HCT116 (cell line): Measurements from ENCODE around the gene TMEM106C. TPM values are rescaled to one million over a fixed set of nuclear protein-coding genes. Genes with fewer than 3 reads are reported as not detected.

ENCODE experiments used
- ATAC-seq: fragments of 200-7000 bp; cut with Tn5 transposase; 2 replicates; pipeline ENCODE4 v1.9.1; 2020; ENCODE audit warnings: mild to moderate bottlenecking, moderate library complexity
- BruUV-seq: library from RNA; stranded (reverse); fragments of 400-500 nt; replicated peaks from 2 replicates; lab custom pipeline; 2021; lab: Mats Ljungman, UMichigan
- CTCF ChIA-PET: fragments of 300-600 bp; sonication (Branson Sonifier 250); formaldehyde crosslinking; loops from one replicate; lab custom pipeline; 2021; ENCODE audit warnings: antibody characterized with exemption; lab: Charles Lee
- POLR2A ChIA-PET: fragments of 300-600, 350-600 bp; sonication (Branson Sonifier 250); formaldehyde crosslinking; loops from one replicate; lab custom pipeline; 2021; ENCODE audit warnings: antibody characterized with exemption; lab: Charles Lee
- RAD21 ChIA-PET, 2 experiments: fragments of 300-600 bp; sonication (Branson Sonifier 250); formaldehyde crosslinking; loops; one replicate each; lab custom pipeline; 2023; ENCODE audit warnings: low total read pairs in 2 of 2; ENCODE audit not compliant: uncharacterized antibody in 2 of 2, unreplicated experiment in 2 of 2, low non-redundant PET in 1 of 2; lab: Charles Lee
- DNase-seq: peaks from one replicate; pipeline ENCODE4 v3.0.0-alpha.2; 2010; ENCODE audit warnings: low read depth, low spot score
- H2AFZ ChIP-seq: fragments of 200-600 bp; shearing (Covaris generic), sonication (generic); 2 replicates; pipeline ENCODE4 v1.6.1; 2017; ENCODE audit warnings: low read depth, mixed run types, mixed read lengths, antibody characterized with exemption, low read length; ENCODE audit not compliant: poor library complexity, severe bottlenecking
- H3K27ac ChIP-seq: 2 replicates; pipeline ENCODE4 v1.5.1; 2012; ENCODE audit warnings: low read depth, low read length
- H3K27me3 ChIP-seq: fragments of 200-600 bp; sonication (generic); 2 replicates; pipeline ENCODE4 v1.6.1; 2016; ENCODE audit warnings: mixed run types, low read length, mixed read lengths; ENCODE audit not compliant: insufficient read depth
- H3K36me3 ChIP-seq, 2 experiments: fragments of 200-500 bp in 1 of 2; fragments of 200-600 bp in 1 of 2; sonication (Bioruptor generic) in 1 of 2; sonication (generic) in 1 of 2; 2 replicates each; pipeline versions ENCODE4 v1.5.1 to v1.6.1; 2014 to 2016; ENCODE audit warnings: low read length in 2 of 2, inconsistent platforms in 1 of 2, mixed read lengths in 1 of 2, mixed run types in 1 of 2; ENCODE audit not compliant: insufficient read depth in 2 of 2, control insufficient read depth in 1 of 2
- H3K4me1 ChIP-seq, 2 experiments: fragments of 200-600 bp in 1 of 2; sonication (generic) in 1 of 2; 2 replicates each; pipeline versions ENCODE4 v1.5.1 to v1.6.1; 2012 to 2017; ENCODE audit warnings: low read length in 2 of 2, inconsistent platforms in 1 of 2, mild to moderate bottlenecking in 1 of 2, mixed read lengths in 1 of 2, mixed run types in 1 of 2, moderate library complexity in 1 of 2; ENCODE audit not compliant: insufficient read depth in 2 of 2, control insufficient read depth in 1 of 2
- H3K4me2 ChIP-seq: fragments of 200-600 bp; sonication (generic); 2 replicates; pipeline ENCODE4 v1.6.1; 2017; ENCODE audit warnings: mixed run types, low read length, mixed read lengths
- H3K4me3 ChIP-seq, 2 experiments: fragments of 200-600 bp in 1 of 2; sonication (generic) in 1 of 2; replicated peaks in 1 of 2; 2 replicates each; pipeline ENCODE4 v1.5.1; 2011 to 2016; ENCODE audit warnings: low read length in 2 of 2, control low read depth in 1 of 2, low read depth in 1 of 2, mild to moderate bottlenecking in 1 of 2, mixed read lengths in 1 of 2, mixed run types in 1 of 2
- H3K79me2 ChIP-seq: fragments of 200-600 bp; sonication (generic); 2 replicates; pipeline ENCODE4 v1.6.1; 2017; ENCODE audit warnings: mild to moderate bottlenecking, mixed run types, low read length, moderate library complexity, mixed read lengths; ENCODE audit not compliant: insufficient read depth
- H3K9ac ChIP-seq: fragments of 200-600 bp; sonication (generic); 2 replicates; pipeline ENCODE4 v1.6.1; 2016; ENCODE audit warnings: low read length, mixed read lengths
- H3K9me2 ChIP-seq: fragments of 200-600 bp; sonication (generic), shearing (Covaris generic); 2 replicates; pipeline ENCODE4 v1.6.1; 2017; ENCODE audit warnings: mixed run types, mild to moderate bottlenecking, moderate library complexity; ENCODE audit not compliant: insufficient read depth
- H3K9me3 ChIP-seq, 2 experiments: fragments of 200-500 bp in 1 of 2; fragments of 200-600 bp in 1 of 2; sonication (Bioruptor generic) in 1 of 2; sonication (generic) in 1 of 2; 2 replicates each; pipeline ENCODE4 v1.6.1; 2014 to 2017; ENCODE audit warnings: low read length in 2 of 2, mixed read lengths in 2 of 2, inconsistent platforms in 1 of 2, low read depth in 1 of 2, mild to moderate bottlenecking in 1 of 2, mixed run types in 1 of 2, moderate library complexity in 1 of 2; ENCODE audit not compliant: control insufficient read depth in 1 of 2, insufficient read depth in 1 of 2
- H4K20me1 ChIP-seq: fragments of 200-600 bp; sonication (generic), shearing (Covaris generic); 2 replicates; pipeline ENCODE4 v1.6.1; 2017; ENCODE audit warnings: mixed run types, mild to moderate bottlenecking, moderate library complexity; ENCODE audit not compliant: insufficient read depth
- EGR1 ChIP-seq: IDR thresholded peaks from 2 replicates; pipeline ENCODE4 v1.6.1; 2012; ENCODE audit warnings: low read depth
- JUND ChIP-seq: IDR thresholded peaks from 2 replicates; pipeline ENCODE4 v1.6.1; 2012
- POLR2A ChIP-seq: IDR thresholded peaks from 2 replicates; pipeline ENCODE4 v1.7.0; 2011; ENCODE audit warnings: borderline replicate concordance; ENCODE audit not compliant: insufficient read depth, insufficient read length; ENCODE audit errors: extremely low read depth
- SIN3A ChIP-seq: IDR thresholded peaks from 2 replicates; pipeline ENCODE4 v1.6.1; 2012; ENCODE audit warnings: low read depth
- YY1 ChIP-seq: IDR thresholded peaks from 2 replicates; pipeline ENCODE4 v1.6.1; 2011; ENCODE audit warnings: low read length, low read depth, moderate library complexity, mild to moderate bottlenecking; ENCODE audit not compliant: insufficient replicate concordance; ENCODE audit errors: extremely low read depth
- intact Hi-C: fragments of 100-400 bp; cut with micrococcal nuclease; formaldehyde crosslinking; loops from 2 replicates; pipeline ENCODE4 v1.10.0; 2022
- total RNA-seq: library from RNA; stranded (reverse); gene quantifications from one replicate; pipeline ENCODE4 v1.2.1, GENCODE V29; 2021; ENCODE audit not compliant: unreplicated experiment

TMEM106C gene
- total RNA-seq, 1 experiment from 2014 or later = 94.7 TPM

DNA sequence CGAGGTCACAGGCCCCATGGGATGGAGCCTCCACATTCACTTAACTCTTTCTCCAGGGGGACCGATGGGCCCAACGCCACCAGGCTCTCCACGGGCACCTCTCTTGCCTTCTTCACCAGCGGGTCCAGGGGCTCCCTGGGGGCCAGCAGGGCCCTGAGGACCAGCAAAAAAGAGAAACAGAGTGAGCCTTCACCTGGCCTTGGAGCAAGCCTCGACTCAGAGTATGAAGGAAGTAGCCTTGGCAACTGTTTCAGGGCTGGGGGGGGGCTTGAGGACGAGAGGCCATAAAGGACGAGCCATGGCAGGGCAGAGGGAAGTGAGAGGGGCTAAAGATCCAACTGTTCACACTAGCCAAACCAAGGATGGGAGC lies 22.9 kb downstream of the TMEM106C start:
- Histone ChIP-seq H3K79me2 (no peaks in the 10 kb centered on the region), H3K36me3 (no peaks in the 10 kb centered on the region), H3K9me2 (no peaks in the 10 kb centered on the region), H3K9me3 (no peaks in the 10 kb centered on the region), H3K9ac (no peak overlapping the region), H3K27me3 (no peaks in the 10 kb centered on the region), H3K27ac (no peak overlapping the region), H2AFZ (no peak overlapping the region), H3K4me3 (no peak overlapping the region), H4K20me1 (no peaks in the 10 kb centered on the region), H3K4me1 (peaks cover 0 to 6% of the 10 kb centered on the region in 2 experiments; a peak in 1 of 4 replicates), H3K4me2 (no peak overlapping the region)
- RAD21 ChIA-PET = no interaction called here
- CTCF ChIA-PET = no interaction called here
- ATAC-seq (no peak), DNase-seq (no peak)
- no peak for TF ChIP-seq YY1
- TF ChIP-seq EGR1 = no peak
- no peak for TF ChIP-seq POLR2A
- intact Hi-C loops = no loop called here
- POLR2A ChIA-PET = no interaction called here
- BruUV-seq = no TSS peak

GRCh38 chr12:47986832-47987231 lies 23.4 kb downstream of the TMEM106C start:
- CTCF ChIA-PET = no interaction called here
- DNase-seq = no peak
- Histone ChIP-seq H3K4me1 (peaks cover 0 to 6% of the 10 kb centered on the region in 2 experiments; a peak in 1 of 4 replicates), H3K4me2 (no peak overlapping the region), H3K4me3 (no peak overlapping the region), H3K27me3 (no peaks in the 10 kb centered on the region), H2AFZ (no peak overlapping the region), H3K9me3 (no peaks in the 10 kb centered on the region), H3K9ac (no peak overlapping the region), H3K27ac (no peak overlapping the region), H3K36me3 (no peaks in the 10 kb centered on the region), H3K9me2 (no peaks in the 10 kb centered on the region), H3K79me2 (no peaks in the 10 kb centered on the region), H4K20me1 (no peaks in the 10 kb centered on the region)
- BruUV-seq = no TSS peak
- RAD21 ChIA-PET = no interaction called here
- ATAC-seq = no peak
- intact Hi-C loops = no loop called here
- POLR2A ChIA-PET = no interaction called here
- TF ChIP-seq JUND (no peak), SIN3A (no peak)
